Sigmoid colon (tissue), 7 donors: Measurements from ENCODE around the gene RBFOX2. TPM values are rescaled to one million over a fixed set of nuclear protein-coding genes. Genes with fewer than 3 reads are reported as not detected.
"Not testable (repeated sequence)": the region's sequence is repeated elsewhere in the genome, so short reads cannot be mapped to it uniquely, and the experiment has no call there.

ENCODE experiments used
- DNase-seq: peaks from one replicate; pipeline ENCODE4 v3.0.0-alpha.2; 2019
- H3K27ac ChIP-seq, 4 donors: fragments of 200-600 bp; sonication (generic); one replicate each; pipeline ENCODE4 v1.5.1; 2016 to 2019; ENCODE audit warnings: mild to moderate bottlenecking in 1 of 4
- H3K27me3 ChIP-seq, 3 donors: fragments of 200-600 bp; sonication (generic); one replicate each; pipeline ENCODE4 v1.5.1; 2019; ENCODE audit warnings: mild to moderate bottlenecking in 1 of 3
- H3K36me3 ChIP-seq, 4 donors: fragments of 200-600 bp; sonication (generic); one replicate each; pipeline ENCODE4 v1.5.1; 2016 to 2019
- H3K4me1 ChIP-seq, 4 donors: fragments of 200-600 bp; sonication (generic); one replicate each; pipeline ENCODE4 v1.5.1; 2017 to 2019
- H3K4me3 ChIP-seq, 4 donors: fragments of 200-600 bp; sonication (generic); one replicate each; pipeline ENCODE4 v1.5.1; 2017 to 2019; ENCODE audit warnings: mild to moderate bottlenecking in 2 of 4, moderate library complexity in 1 of 4
- H3K9me3 ChIP-seq, 4 donors: fragments of 200-600 bp in 3 of 4; sonication (generic) in 3 of 4; one replicate each; pipeline versions ENCODE4 v1.5.1 to v1.6.1; 2013 to 2019
- CTCF ChIP-seq, 4 experiments: fragments of 450-650 bp in 3 of 4; fragments of 200-600 bp in 1 of 4; IDR thresholded peaks; one replicate each; pipeline ENCODE4 v1.5.1; 2016 to 2019; ENCODE audit warnings: antibody characterized with exemption in 4 of 4, mild to moderate bottlenecking in 3 of 4, moderate library complexity in 2 of 4
- EP300 ChIP-seq, 4 donors: sonication (generic); formaldehyde crosslinking; IDR thresholded peaks; one replicate each; pipeline ENCODE4 v1.6.1; 2017; ENCODE audit warnings: antibody characterized with exemption in 4 of 4
- POLR2A ChIP-seq, 2 donors: fragments of 450-650 bp; IDR thresholded peaks; one replicate each; pipeline ENCODE4 v1.6.1; 2016; ENCODE audit warnings: antibody characterized with exemption in 2 of 2, mild to moderate bottlenecking in 2 of 2, moderate library complexity in 2 of 2
- POLR2AphosphoS5 ChIP-seq, 4 donors: sonication (generic); formaldehyde crosslinking; IDR thresholded peaks; one replicate each; pipeline ENCODE4 v1.6.1; 2017; ENCODE audit warnings: antibody characterized with exemption in 4 of 4
- WGBS, 2 donors: extraction: QIAGEN DNeasy Blood & Tissue Kit; methylation state at CpG; one replicate each; pipeline ENCODE4 v1.1.7; 2013; 5-methylcytosine and 5-hydroxymethylcytosine counted together
- intact Hi-C: fragments of 100-400 bp; cut with DNase I; formaldehyde crosslinking; loops from one replicate; pipeline ENCODE4 v1.15.1; 2023
- polyA plus RNA-seq, 3 donors: library from polyadenylated mRNA; stranded (reverse); fragments of 200-250 nt; gene quantifications; one replicate each; pipeline ENCODE4 v1.2.3, GENCODE V29; 2013
- total RNA-seq, 4 donors: library from RNA; depleted of rRNA; stranded (reverse); fragments of >200 nt; gene quantifications; one replicate each; pipeline ENCODE4 v1.1.0, GENCODE V29; 2016
- donor health status: healthy with polysubstance abuse.
- donor health status: Bipolar disorder and iron deficiency.
- donor health status: healthy.

Gene RBFOX2
- total and polyA plus RNA-seq, 7 donors = 11.6 to 164 (median 138) TPM

GRCh38 chr22:36065462-36065774 lies 36.8 kb upstream of the RBFOX2 start:
- no peak for DNase-seq
- Histone ChIP-seq H3K4me3 (peak overlapping the region; percentile 21 to 59 (median 48)), H3K36me3 (no peaks in the 10 kb centered on the region), H3K4me1 (peaks cover 0 to 20% (median 16%) of the 10 kb centered on the region in 4 donors), H3K27me3 (no peaks in the 10 kb centered on the region), H3K27ac (peak overlapping the region; percentile 83 to 95 (median 85)), H3K9me3 (no peaks in the 10 kb centered on the region)
- 7 to 28% methylated on average over 5 of the region's 5 CpGs for WGBS, 2 donors
- intact Hi-C loops = loop anchor here (1.0 to 5.0 kb wide), 3 partner anchors 37 to 228 kb away; partner anchors contain the start of gene RBFOX2
- TF ChIP-seq POLR2A (IDR thresholded peaks at IDR 0.05) (no peak), EP300 (IDR thresholded peaks at IDR 0.05) (no peak), CTCF (IDR thresholded peaks at IDR 0.05) (no peak), POLR2AphosphoS5 (IDR thresholded peaks at IDR 0.05) (no peak)

GRCh38 chr22:36064358-36064757 lies 35.7 kb upstream of the RBFOX2 start:
- Histone ChIP-seq H3K27ac (peak overlapping the region in 1 of 4 donors; percentile 95), H3K9me3 (no peaks in the 10 kb centered on the region), H3K4me1 (peaks cover 0 to 20% (median 16%) of the 10 kb centered on the region in 4 donors), H3K27me3 (no peaks in the 10 kb centered on the region), H3K36me3 (no peaks in the 10 kb centered on the region), H3K4me3 (no peak overlapping the region)
- no peak for DNase-seq
- 95 to 96% methylated on average over 5 of the region's 5 CpGs for WGBS, 2 donors
- TF ChIP-seq POLR2A (IDR thresholded peaks at IDR 0.05) (no peak), EP300 (IDR thresholded peaks at IDR 0.05) (no peak), POLR2AphosphoS5 (IDR thresholded peaks at IDR 0.05) (no peak), CTCF (IDR thresholded peaks at IDR 0.05) (no peak)
- intact Hi-C loops = loop anchor here (2.0 kb wide), 1 partner anchor 36 kb away; the partner anchor contains the start of gene RBFOX2

DNA sequence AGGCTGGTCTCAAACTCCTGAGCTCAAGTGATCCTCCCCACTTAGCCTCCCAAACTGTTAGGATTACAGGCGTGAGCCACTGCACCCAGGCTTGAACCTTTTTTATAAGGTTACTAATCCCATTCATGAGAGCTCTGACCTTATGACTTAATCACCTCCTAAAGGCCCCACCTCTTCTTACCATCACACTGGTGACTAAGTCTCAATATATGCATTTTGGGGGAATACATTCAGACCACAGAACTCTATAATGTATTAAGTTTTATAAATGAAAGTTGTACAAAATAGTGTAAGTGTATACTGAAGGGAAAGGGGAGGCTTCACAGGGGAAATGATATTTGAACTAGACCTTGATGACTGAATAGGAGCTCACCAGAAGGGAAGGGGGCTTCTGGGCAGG lies 28.4 kb upstream of the RBFOX2 start:
- WGBS, 2 donors = 84 to 88% methylated on average over 1 of the region's 1 CpG
- H3K4me1 ChIP-seq = no peaks in the 10 kb centered on the region
- intact Hi-C loops = no loop called here
- no peak for TF ChIP-seq EP300 (IDR thresholded peaks at IDR 0.05)
- TF ChIP-seq POLR2AphosphoS5 (IDR thresholded peaks at IDR 0.05) = no peak
- no peak for TF ChIP-seq POLR2A (IDR thresholded peaks at IDR 0.05)
- TF ChIP-seq CTCF (IDR thresholded peaks at IDR 0.05) = no peak
- no peaks in the 10 kb centered on the region for H3K9me3 ChIP-seq
- no peak for DNase-seq
- H3K27me3 ChIP-seq = no peaks in the 10 kb centered on the region
- H3K27ac ChIP-seq = no peak overlapping the region
- no peak overlapping the region for H3K4me3 ChIP-seq
- no peaks in the 10 kb centered on the region for H3K36me3 ChIP-seq

DNA sequence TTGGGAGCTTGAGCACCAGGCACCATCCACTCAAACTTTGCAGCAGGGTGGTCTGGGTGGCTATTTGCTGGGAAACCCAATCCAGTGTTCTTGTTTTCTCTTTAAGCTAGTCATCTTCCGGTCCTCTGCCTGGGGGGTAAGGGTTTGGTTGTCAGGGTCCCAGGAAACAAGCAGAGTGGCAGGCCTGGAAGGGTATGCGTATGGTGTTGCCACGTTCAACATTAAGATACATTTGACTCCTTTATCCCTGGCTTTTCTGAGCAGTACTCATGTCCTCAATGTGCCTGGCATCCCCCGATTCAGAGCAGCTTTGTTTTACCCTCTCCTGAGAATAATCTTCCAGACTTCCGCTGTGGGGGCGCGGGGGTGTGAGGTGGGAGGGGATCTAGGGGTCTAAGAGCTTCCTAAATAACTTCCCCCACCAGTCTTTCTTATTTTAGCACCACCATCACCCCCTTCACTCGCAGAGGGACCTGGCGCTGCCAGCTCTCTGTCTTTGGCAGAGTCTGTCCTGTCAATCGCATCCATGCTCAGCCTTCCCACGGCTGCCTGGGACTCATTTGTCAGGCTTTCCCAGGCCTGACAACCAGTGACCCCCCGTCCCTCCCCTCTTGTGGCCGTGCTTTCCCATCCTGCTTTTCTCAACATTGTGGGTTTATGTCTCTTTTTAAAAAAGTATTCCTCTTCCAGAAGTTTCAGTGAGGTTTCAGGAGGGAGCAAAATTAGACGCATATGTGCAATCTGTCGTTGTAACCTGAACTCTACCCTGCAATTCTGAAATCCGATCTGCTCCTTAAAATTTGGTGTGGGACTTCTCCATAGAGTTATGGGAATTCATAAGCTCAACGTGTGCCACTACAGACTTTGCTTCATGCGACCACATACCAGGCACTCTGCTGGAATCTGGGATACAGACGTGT lies 27.0 kb upstream of the RBFOX2 start:
- H3K27me3 ChIP-seq = no peaks in the 10 kb centered on the region
- H3K9me3 ChIP-seq = no peaks in the 10 kb centered on the region
- WGBS, 2 donors = 75 to 86% methylated on average over 19 of the region's 19 CpGs

GRCh38 chr22:36054446-36054845 lies 25.8 kb upstream of the RBFOX2 start:
- intact Hi-C loops, H3K9me3 ChIP-seq, H3K27ac ChIP-seq, H3K36me3 ChIP-seq, H3K27me3 ChIP-seq, H3K4me3 ChIP-seq, H3K4me1 ChIP-seq, DNase-seq: not testable (repeated sequence)
- 88 to 92% methylated on average over 10 of the region's 10 CpGs for WGBS, 2 donors

More for the DNA sequence above, 27.0 kb upstream of the RBFOX2 start:
- Histone ChIP-seq H3K4me3 (no peak overlapping the region), H3K4me1 (no peaks in the 10 kb centered on the region), H3K27ac (no peak overlapping the region), H3K36me3 (no peaks in the 10 kb centered on the region)
- TF ChIP-seq EP300 (IDR thresholded peaks at IDR 0.05) (no peak), CTCF (IDR thresholded peaks at IDR 0.05) (no peak), POLR2AphosphoS5 (IDR thresholded peaks at IDR 0.05) (no peak), POLR2A (IDR thresholded peaks at IDR 0.05) (no peak)
- DNase-seq = no peak
- intact Hi-C loops = no loop called here
